Keratinocyte (primary cell): Measurements from ENCODE around the gene ZBTB40. TPM values are rescaled to one million over a fixed set of nuclear protein-coding genes. Genes with fewer than 3 reads are reported as not detected.
A peak's percentile ranks its signal among the peaks of the same experiment; 100 is the strongest.

Experiments used
- DNase-seq: peaks from one replicate; pipeline ENCODE4 v3.0.0-alpha.2; 2011; ENCODE audit warnings: low read depth, missing footprints, low spot score
- FAIRE-seq: peaks from 2 replicates; lab custom pipeline; 2011; peaks lifted over from hg19 to GRCh38; lab: Jason Lieb, UNC
- H2AFZ ChIP-seq: 2 replicates; pipeline ENCODE4 v1.6.0; 2012; ENCODE audit warnings: low read length, control low read depth, inconsistent platforms; ENCODE audit not compliant: control insufficient read depth
- H3K27ac ChIP-seq: 2 replicates; pipeline ENCODE4 v1.5.1; 2011; ENCODE audit warnings: low read length; ENCODE audit not compliant: control insufficient read depth, insufficient read depth
- H3K27me3 ChIP-seq: 3 replicates; pipeline ENCODE4 v1.6.0; 2011; ENCODE audit warnings: low read length; ENCODE audit not compliant: control insufficient read depth, insufficient read depth; ENCODE audit errors: extremely low read depth
- H3K36me3 ChIP-seq, 2 experiments: 2 replicates in 1 of 2; 3 replicates in 1 of 2; pipeline ENCODE4 v1.5.1; 2011; ENCODE audit warnings: low read length in 2 of 2, mild to moderate bottlenecking in 1 of 2; ENCODE audit not compliant: control insufficient read depth in 2 of 2, insufficient read depth in 2 of 2; ENCODE audit errors: extremely low read depth in 1 of 2
- H3K4me1 ChIP-seq: 3 replicates; pipeline ENCODE4 v1.5.1; 2011; ENCODE audit warnings: low read length; ENCODE audit not compliant: control insufficient read depth, insufficient read depth; ENCODE audit errors: extremely low read depth
- H3K4me2 ChIP-seq: 3 replicates; pipeline ENCODE4 v1.6.0; 2011; ENCODE audit warnings: low read depth, low read length; ENCODE audit not compliant: control insufficient read depth, insufficient read depth; ENCODE audit errors: extremely low read depth
- H3K4me3 ChIP-seq, 3 experiments: fragments of 200-600 bp in 1 of 3; sonication (generic) in 1 of 3; 2 replicates in 2 of 3; 3 replicates in 1 of 3; pipeline ENCODE4 v1.5.1; 2011 to 2016; ENCODE audit warnings: low read length in 3 of 3, mild to moderate bottlenecking in 3 of 3, control low read depth in 2 of 3, inconsistent platforms in 1 of 3, low read depth in 1 of 3, mixed read lengths in 1 of 3, mixed run types in 1 of 3, moderate library complexity in 1 of 3; ENCODE audit not compliant: control insufficient read depth in 2 of 3, insufficient read depth in 2 of 3; ENCODE audit errors: extremely low read depth in 1 of 3
- H3K79me2 ChIP-seq: 2 replicates; pipeline ENCODE4 v1.6.0; 2012; ENCODE audit warnings: low read length; ENCODE audit not compliant: control insufficient read depth, insufficient read depth
- H3K9ac ChIP-seq: 3 replicates; pipeline ENCODE4 v1.6.0; 2011; ENCODE audit warnings: low read length; ENCODE audit not compliant: control insufficient read depth, insufficient read depth; ENCODE audit errors: extremely low read depth
- H3K9me1 ChIP-seq: 3 replicates; pipeline ENCODE4 v1.6.0; 2011; ENCODE audit warnings: low read length; ENCODE audit not compliant: control insufficient read depth, insufficient read depth; ENCODE audit errors: extremely low read depth
- H3K9me3 ChIP-seq: 2 replicates; pipeline ENCODE4 v1.5.1; 2012; ENCODE audit warnings: low read depth, low read length; ENCODE audit not compliant: control insufficient read depth
- H4K20me1 ChIP-seq: 3 replicates; pipeline ENCODE4 v1.6.0; 2011; ENCODE audit warnings: low read length; ENCODE audit not compliant: control insufficient read depth, insufficient read depth; ENCODE audit errors: extremely low read depth
- CTCF ChIP-seq, 3 experiments: IDR thresholded peaks in 1 of 3; conservative IDR thresholded peaks in 1 of 3; optimal IDR thresholded peaks in 1 of 3; 2 replicates in 2 of 3; 3 replicates in 1 of 3; pipeline versions ENCODE3 to v1.5.1; 2011; ENCODE audit warnings: low read length in 3 of 3, mild to moderate bottlenecking in 3 of 3, moderate library complexity in 2 of 3, control low read depth in 1 of 3, inconsistent platforms in 1 of 3; ENCODE audit not compliant: insufficient read depth in 2 of 3; ENCODE audit errors: extremely low read depth in 1 of 3
- EZH2 ChIP-seq: IDR thresholded peaks from one replicate; pipeline ENCODE4 v1.6.1; 2012; ENCODE audit warnings: inconsistent platforms, mild to moderate bottlenecking, low read length, moderate library complexity
- dilution Hi-C: fragments of 300-500 bp; cut with MboI; formaldehyde crosslinking; loops from one replicate; pipeline ENCODE4 v1.7.0; 2020; ENCODE audit warnings: low sequenced_read_pairs; ENCODE audit not compliant: extremely low pct_ligation_motif_present
- polyA plus RNA-seq, 5 experiments: library from polyadenylated mRNA; depleted of rRNA in 3 of 5; stranded (reverse) in 3 of 5; stranded (forward) in 1 of 5; unstranded in 1 of 5; fragments of >200 nt; gene quantifications; 1 replicate in 1 of 5; 2 replicates in 3 of 5; 3 replicates in 1 of 5; pipeline versions ENCODE4 v1.2.1 to v1.2.3, GENCODE V29; 2011 to 2012; ENCODE audit warnings: missing spikeins in 2 of 5, low read depth in 1 of 5, low replicate concordance in 1 of 5

ZBTB40 gene
- polyA plus RNA-seq, 1 donor (not counting 4 experiments of a cell fraction or from before 2014, with no cell fraction given), result 5.0 TPM

DNA sequence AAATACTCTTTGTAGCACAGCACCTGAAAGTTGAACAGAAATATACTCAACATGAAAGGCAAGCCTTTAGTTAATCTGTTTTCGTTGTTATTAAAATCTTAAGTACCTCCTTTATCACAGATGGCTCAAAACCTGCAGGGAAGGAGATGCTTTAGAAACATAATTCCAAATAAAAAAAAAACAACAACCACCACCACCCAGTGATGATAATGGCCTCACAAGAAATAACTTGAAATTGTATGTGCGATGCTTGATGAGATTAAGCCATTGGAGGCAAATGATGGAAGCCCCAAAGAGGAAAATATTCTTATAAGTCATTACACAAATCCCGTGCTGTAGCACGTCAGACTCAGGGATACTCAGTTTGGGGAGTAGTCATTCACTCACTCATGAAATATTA lies 24.9 kb upstream of the ZBTB40 start:
- no peak overlapping the region for H3K9ac ChIP-seq
- dilution Hi-C loops, result no loop called here
- no peak for FAIRE-seq
- no peak overlapping the region for H3K27ac ChIP-seq
- H4K20me1 ChIP-seq, result no peaks in the 10 kb centered on the region
- H3K9me3 ChIP-seq, result no peaks in the 10 kb centered on the region
- no peak overlapping the region for H2AFZ ChIP-seq
- H3K79me2 ChIP-seq, result no peaks in the 10 kb centered on the region
- no peaks in the 10 kb centered on the region for H3K4me1 ChIP-seq
- no peaks in the 10 kb centered on the region for H3K27me3 ChIP-seq
- H3K4me2 ChIP-seq, result no peak overlapping the region
- no peaks in the 10 kb centered on the region for H3K9me1 ChIP-seq
- no peak overlapping the region for H3K4me3 ChIP-seq
- DNase-seq, result no peak
- H3K36me3 ChIP-seq, result no peaks in the 10 kb centered on the region
- TF ChIP-seq CTCF (optimal IDR thresholded peaks at IDR 0.05 in 1 of 3, IDR thresholded peaks at IDR 0.05 in 1 of 3, conservative IDR thresholded peaks at IDR 0.05 in 1 of 3; ENCODE audit: extremely low read depth in 1 of 3, insufficient read depth in 2 of 3, low read length in 3 of 3) (no peak), EZH2 (no peak)

DNA sequence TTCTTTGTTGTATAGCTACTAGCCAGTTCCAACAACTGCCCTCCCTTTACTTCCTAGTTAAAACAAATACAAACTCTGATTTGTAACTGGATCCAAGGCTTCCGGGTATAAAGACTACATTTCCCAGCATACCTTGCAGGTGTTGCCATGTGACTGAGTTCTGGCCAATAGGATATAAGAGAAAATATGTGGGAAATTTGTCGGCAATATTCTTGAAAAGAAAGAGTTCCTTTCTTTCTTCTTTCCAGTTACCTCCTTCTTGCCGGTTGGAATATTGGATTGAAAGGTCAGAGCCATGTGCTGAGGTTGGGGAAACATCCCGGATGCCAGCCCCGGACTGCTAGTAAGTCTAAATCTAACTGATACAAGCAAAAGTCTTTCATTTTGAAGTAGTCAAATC lies 23.0 kb upstream of the ZBTB40 start:
- H3K4me2 ChIP-seq, result peak overlapping the region; percentile 60
- dilution Hi-C loops, result no loop called here
- FAIRE-seq, result no peak

More for the DNA sequence above, 23.0 kb upstream of the ZBTB40 start:
- no peaks in the 10 kb centered on the region for H3K9me3 ChIP-seq
- peak overlapping the region; percentile 30 for H2AFZ ChIP-seq
- H3K36me3 ChIP-seq, result no peaks in the 10 kb centered on the region
- TF ChIP-seq CTCF (optimal IDR thresholded peaks at IDR 0.05 in 1 of 3, IDR thresholded peaks at IDR 0.05 in 1 of 3, conservative IDR thresholded peaks at IDR 0.05 in 1 of 3; ENCODE audit: extremely low read depth in 1 of 3, insufficient read depth in 2 of 3, low read length in 3 of 3) (no peak), EZH2 (no peak)
- no peak overlapping the region for H3K9ac ChIP-seq
- no peaks in the 10 kb centered on the region for H3K4me1 ChIP-seq
- H4K20me1 ChIP-seq, result no peaks in the 10 kb centered on the region
- no peak for DNase-seq
- H3K4me3 ChIP-seq, result peak overlapping the region in 2 of 3 experiments; percentile 28 to 73
- no peaks in the 10 kb centered on the region for H3K79me2 ChIP-seq
- no peaks in the 10 kb centered on the region for H3K27me3 ChIP-seq
- no peaks in the 10 kb centered on the region for H3K9me1 ChIP-seq
- H3K27ac ChIP-seq, result no peak overlapping the region
